Activated CD8-positive, alpha-beta memory T cell treated with anti-CD3 and anti-CD28 coated beads, Interleukin-2, amount 10 ng/mL, durations not matched to agents 7 days and 5 days (primary cell): ENCODE data around the gene ZGPAT. TPM values are rescaled to one million over a fixed set of nuclear protein-coding genes. Genes with fewer than 3 reads are reported as not detected.
A peak's percentile ranks its signal among the peaks of the same experiment; 100 is the strongest.

Experiments
- ATAC-seq: fragments of 150-1000 bp; cut with Tn5 transposase; one replicate; pipeline ENCODE4 v1.10.0; 2021; ENCODE audit warnings: moderate library complexity
- CTCF ChIA-PET: fragments of 350-600 bp; sonication (Branson Sonifier 250); formaldehyde crosslinking; loops from one replicate; lab custom pipeline; 2021; ENCODE audit warnings: antibody characterized with exemption; lab: Charles Lee
- DNase-seq: peaks from one replicate; pipeline ENCODE4 v3.0.0-alpha.2; 2020
- H3K27ac Mint-ChIP-seq: one replicate; pipeline ENCODE4 v1.8.0; 2021; ENCODE audit warnings: mild to moderate bottlenecking, mixed read lengths
- H3K27me3 Mint-ChIP-seq: one replicate; pipeline ENCODE4 v1.8.0; 2021; ENCODE audit warnings: mixed read lengths
- H3K36me3 Mint-ChIP-seq: one replicate; pipeline ENCODE4 v1.8.0; 2021; ENCODE audit warnings: mild to moderate bottlenecking, mixed read lengths
- H3K4me1 Mint-ChIP-seq: one replicate; pipeline ENCODE4 v1.8.0; 2021; ENCODE audit warnings: mixed read lengths
- H3K4me3 Mint-ChIP-seq: one replicate; pipeline ENCODE4 v1.8.0; 2021; ENCODE audit warnings: mild to moderate bottlenecking, moderate library complexity, mixed read lengths
- H3K9me3 Mint-ChIP-seq: one replicate; pipeline ENCODE4 v1.8.0; 2022; ENCODE audit warnings: low read depth, mixed read lengths
- total RNA-seq, 2 experiments: library from RNA; stranded (reverse); gene quantifications; one replicate each; pipeline ENCODE4 v1.2.3, GENCODE V29; 2021

The ZGPAT gene
- total RNA-seq, 2 experiments from 2014 or later, result 38.8 to 54.6 TPM

GRCh38 chr20:63740070-63740626, 32.3 kb downstream of the ZGPAT start:
- CTCF ChIA-PET, result interaction anchor here (0.6 to 3.3 kb wide), 8 partner anchors 10 to 124 kb away, joined by 3 to 25 read pairs (median 3); partner anchors contain the start of genes ARFRP1, TPD52L2 and ZGPAT
- peak; percentile 18 for ATAC-seq
- no peaks in the 10 kb centered on the region for H3K36me3 Mint-ChIP-seq
- H3K4me3 Mint-ChIP-seq, result peak overlapping the region; percentile 61
- peaks cover 21% of the 10 kb centered on the region for H3K4me1 Mint-ChIP-seq
- no peak overlapping the region for H3K27ac Mint-ChIP-seq
- H3K27me3 Mint-ChIP-seq, result no peaks in the 10 kb centered on the region
- H3K9me3 Mint-ChIP-seq, result no peaks in the 10 kb centered on the region
- DNase-seq, result peak; percentile 66

DNA sequence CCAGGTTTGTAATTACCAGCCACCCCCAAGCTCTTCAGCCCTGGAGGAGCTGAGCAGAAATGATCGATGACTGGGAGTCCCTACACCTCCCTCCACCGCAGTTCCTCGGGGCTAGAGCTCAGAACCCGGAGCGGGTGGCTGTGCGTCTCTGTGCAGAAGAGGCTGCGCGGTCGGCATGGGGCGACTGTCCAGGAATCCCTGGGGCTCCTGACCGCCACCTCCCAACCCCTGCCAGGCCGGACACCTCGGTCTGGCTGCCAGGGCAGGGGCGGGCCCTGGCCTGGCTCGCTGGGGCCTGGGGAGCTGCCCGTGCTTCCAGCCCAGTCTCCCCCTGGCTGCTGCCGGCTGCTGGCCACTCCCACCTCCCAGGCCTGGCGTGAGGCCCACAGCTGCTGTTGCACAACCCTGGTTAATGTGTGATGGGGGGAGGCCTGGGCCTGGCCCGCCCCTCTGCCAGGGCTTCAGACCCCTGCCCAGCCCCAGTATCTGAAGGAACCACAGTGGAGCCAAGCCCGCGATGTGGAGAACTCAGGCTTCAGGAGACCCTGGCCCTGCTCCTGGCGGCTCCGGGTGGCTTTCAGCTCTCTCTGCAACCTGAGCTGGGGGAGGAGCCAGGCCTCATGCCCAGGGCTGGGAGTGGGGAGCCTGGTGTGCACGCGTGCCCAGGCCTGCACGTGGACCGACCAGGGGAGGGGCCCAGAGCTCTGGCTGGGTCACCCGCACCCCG, 33.0 kb downstream of the ZGPAT start:
- Mint-ChIP-seq H3K4me3 (peak overlapping the region; percentile 61), H3K9me3 (no peaks in the 10 kb centered on the region), H3K36me3 (no peaks in the 10 kb centered on the region), H3K4me1 (peaks cover 16% of the 10 kb centered on the region), H3K27me3 (no peaks in the 10 kb centered on the region), H3K27ac (no peak overlapping the region)
- CTCF ChIA-PET, result interaction anchor here (0.6 to 3.3 kb wide), 8 partner anchors 10 to 124 kb away, joined by 3 to 25 read pairs (median 3); partner anchors contain the start of genes ARFRP1, TPD52L2 and ZGPAT
- ATAC-seq (peak; percentile 10), DNase-seq (peak; percentile 71)

DNA sequence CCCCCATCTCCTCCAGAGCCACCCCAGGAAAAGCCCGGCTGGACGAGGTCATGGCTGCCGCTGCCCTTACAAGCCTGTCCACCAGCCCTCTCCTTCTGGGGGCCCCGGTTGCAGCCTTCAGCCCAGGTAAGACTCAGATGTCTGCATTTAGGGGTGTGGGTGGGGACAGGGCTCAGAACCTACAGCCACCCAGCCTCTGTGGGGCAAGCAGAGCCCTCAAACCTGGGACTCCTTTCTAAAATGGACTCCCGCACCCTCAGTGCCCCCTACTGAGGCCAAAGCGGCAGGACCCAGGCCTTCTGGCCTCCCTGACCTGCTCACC, 33.5 kb downstream of the ZGPAT start:
- DNase-seq (no peak), ATAC-seq (no peak)
- H3K9me3 Mint-ChIP-seq, result no peaks in the 10 kb centered on the region
- H3K27me3 Mint-ChIP-seq, result no peaks in the 10 kb centered on the region
- no peak overlapping the region for H3K4me3 Mint-ChIP-seq
- no peak overlapping the region for H3K27ac Mint-ChIP-seq
- CTCF ChIA-PET, result interaction anchor here (1.0 to 3.3 kb wide), 4 partner anchors 9 to 34 kb away, joined by 3 to 25 read pairs (median 11); partner anchors contain the start of genes ARFRP1 and ZGPAT
- H3K4me1 Mint-ChIP-seq, result peaks cover 11% of the 10 kb centered on the region
- H3K36me3 Mint-ChIP-seq, result no peaks in the 10 kb centered on the region

DNA sequence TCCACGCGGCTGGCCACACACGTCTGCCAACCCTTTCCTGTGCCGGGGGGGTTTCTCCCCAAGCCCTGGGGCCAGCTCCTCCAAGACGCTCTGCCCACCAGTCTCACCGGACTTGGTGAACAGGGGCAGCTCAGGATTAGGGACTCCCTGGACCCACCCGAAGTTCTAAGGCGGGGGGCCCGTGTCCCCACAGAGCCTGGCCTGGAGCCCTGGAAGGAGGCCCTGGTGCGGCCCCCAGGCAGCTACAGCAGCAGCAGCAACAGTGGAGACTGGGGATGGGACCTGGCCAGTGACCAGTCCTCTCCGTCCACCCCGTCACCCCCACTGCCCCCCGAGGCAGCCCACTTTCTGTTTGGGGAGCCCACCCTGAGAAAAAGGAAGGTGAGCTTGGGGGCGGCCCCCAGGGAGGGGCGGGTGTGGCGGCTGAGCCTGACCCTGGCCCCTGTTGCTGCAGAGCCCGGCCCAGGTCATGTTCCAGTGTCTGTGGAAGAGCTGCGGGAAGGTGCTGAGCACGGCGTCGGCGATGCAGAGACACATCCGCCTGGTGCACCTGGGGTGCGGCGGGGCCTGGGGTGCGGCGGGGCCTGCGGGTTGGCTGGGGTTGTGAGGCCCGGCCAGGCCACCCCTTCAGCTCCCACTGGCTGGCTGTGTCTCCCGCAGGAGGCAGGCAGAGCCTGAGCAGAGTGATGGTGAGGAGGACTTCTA, 34.0 kb downstream of the ZGPAT start:
- Mint-ChIP-seq H3K36me3 (no peaks in the 10 kb centered on the region), H3K4me1 (peaks cover 6% of the 10 kb centered on the region), H3K27me3 (no peaks in the 10 kb centered on the region), H3K4me3 (no peak overlapping the region), H3K9me3 (no peaks in the 10 kb centered on the region), H3K27ac (no peak overlapping the region)
- DNase-seq (peak; percentile 40), ATAC-seq (no peak)
- CTCF ChIA-PET, result interaction anchor here (0.6 to 3.3 kb wide), 3 partner anchors 9 to 204 kb away, joined by 3 to 25 read pairs (median 18); partner anchors contain the start of genes ARFRP1, PTK6 and ZGPAT

- H3K4me1 Mint-ChIP-seq, result peaks cover 3% of the 10 kb centered on the region
- H3K36me3 Mint-ChIP-seq, result no peaks in the 10 kb centered on the region
- no peaks in the 10 kb centered on the region for H3K9me3 Mint-ChIP-seq
- H3K4me3 Mint-ChIP-seq, result no peak overlapping the region
- H3K27ac Mint-ChIP-seq, result no peak overlapping the region
- H3K27me3 Mint-ChIP-seq, result no peaks in the 10 kb centered on the region
- no peak for DNase-seq
- ATAC-seq, result no peak
- CTCF ChIA-PET, result interaction anchor here (0.6 to 3.3 kb wide), 3 partner anchors 8 to 205 kb away, joined by 3 to 25 read pairs (median 18); partner anchors contain the start of genes ARFRP1, PTK6 and ZGPAT
Measured at GRCh38 chr20:63742381-63743024, 34.7 kb downstream of the ZGPAT start.

- H3K9me3 Mint-ChIP-seq, result no peaks in the 10 kb centered on the region
- no peak overlapping the region for H3K27ac Mint-ChIP-seq
- no peaks in the 10 kb centered on the region for H3K27me3 Mint-ChIP-seq
- no peak overlapping the region for H3K4me3 Mint-ChIP-seq
- H3K4me1 Mint-ChIP-seq, result peaks cover 2% of the 10 kb centered on the region
- CTCF ChIA-PET, result interaction anchor here (1.1 to 3.3 kb wide), 3 partner anchors 7 to 206 kb away, joined by 3 to 25 read pairs (median 18); partner anchors contain the start of genes ARFRP1 and ZGPAT
- ATAC-seq (no peak), DNase-seq (no peak)
- H3K36me3 Mint-ChIP-seq, result no peaks in the 10 kb centered on the region
Measured at GRCh38 chr20:63743210-63743970, 35.6 kb downstream of the ZGPAT start.

DNA sequence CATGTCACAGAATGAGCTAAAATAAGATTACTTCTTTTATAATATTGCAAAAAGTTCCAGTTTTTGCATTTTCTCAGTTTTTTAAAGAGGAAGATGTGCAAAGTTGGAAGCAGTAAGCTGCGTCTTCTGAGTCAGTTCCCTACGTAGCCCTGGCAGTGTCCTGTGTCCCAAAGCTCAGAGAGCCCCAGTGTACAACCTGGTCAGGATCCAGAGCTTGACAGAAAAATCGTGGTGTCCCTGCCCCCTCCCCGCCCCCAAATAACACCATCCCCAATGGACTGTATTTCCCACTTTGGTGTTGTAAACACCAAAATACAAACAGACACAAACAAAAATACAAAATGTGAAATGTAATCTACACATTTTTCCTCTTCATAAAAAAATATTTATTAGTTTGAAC, 36.3 kb downstream of the ZGPAT start:
- ATAC-seq, result no peak
- Mint-ChIP-seq H3K9me3 (no peaks in the 10 kb centered on the region), H3K27me3 (no peaks in the 10 kb centered on the region), H3K4me3 (no peak overlapping the region), H3K4me1 (no peaks in the 10 kb centered on the region), H3K36me3 (no peaks in the 10 kb centered on the region), H3K27ac (no peak overlapping the region)
- no peak for DNase-seq
- CTCF ChIA-PET, result interaction anchor here (1.1 kb wide), 1 partner anchor 206 kb away, joined by 3 read pairs; no protein-coding TSS in a partner anchor

- Mint-ChIP-seq H3K9me3 (no peaks in the 10 kb centered on the region), H3K27ac (no peak overlapping the region), H3K36me3 (no peaks in the 10 kb centered on the region), H3K4me3 (no peak overlapping the region), H3K27me3 (no peaks in the 10 kb centered on the region), H3K4me1 (peaks cover 2% of the 10 kb centered on the region)
- no peak for DNase-seq
- CTCF ChIA-PET, result no interaction called here
- no peak for ATAC-seq
Measured at GRCh38 chr20:63744574-63745423, 37.0 kb downstream of the ZGPAT start.

- ATAC-seq (no peak), DNase-seq (no peak)
- no peak overlapping the region for H3K4me3 Mint-ChIP-seq
- H3K36me3 Mint-ChIP-seq, result no peaks in the 10 kb centered on the region
- H3K27me3 Mint-ChIP-seq, result no peaks in the 10 kb centered on the region
- CTCF ChIA-PET, result no interaction called here
- no peak overlapping the region for H3K27ac Mint-ChIP-seq
- H3K4me1 Mint-ChIP-seq, result peaks cover 6% of the 10 kb centered on the region
- H3K9me3 Mint-ChIP-seq, result no peaks in the 10 kb centered on the region
Measured at GRCh38 chr20:63745424-63745805, 37.6 kb downstream of the ZGPAT start.

DNA sequence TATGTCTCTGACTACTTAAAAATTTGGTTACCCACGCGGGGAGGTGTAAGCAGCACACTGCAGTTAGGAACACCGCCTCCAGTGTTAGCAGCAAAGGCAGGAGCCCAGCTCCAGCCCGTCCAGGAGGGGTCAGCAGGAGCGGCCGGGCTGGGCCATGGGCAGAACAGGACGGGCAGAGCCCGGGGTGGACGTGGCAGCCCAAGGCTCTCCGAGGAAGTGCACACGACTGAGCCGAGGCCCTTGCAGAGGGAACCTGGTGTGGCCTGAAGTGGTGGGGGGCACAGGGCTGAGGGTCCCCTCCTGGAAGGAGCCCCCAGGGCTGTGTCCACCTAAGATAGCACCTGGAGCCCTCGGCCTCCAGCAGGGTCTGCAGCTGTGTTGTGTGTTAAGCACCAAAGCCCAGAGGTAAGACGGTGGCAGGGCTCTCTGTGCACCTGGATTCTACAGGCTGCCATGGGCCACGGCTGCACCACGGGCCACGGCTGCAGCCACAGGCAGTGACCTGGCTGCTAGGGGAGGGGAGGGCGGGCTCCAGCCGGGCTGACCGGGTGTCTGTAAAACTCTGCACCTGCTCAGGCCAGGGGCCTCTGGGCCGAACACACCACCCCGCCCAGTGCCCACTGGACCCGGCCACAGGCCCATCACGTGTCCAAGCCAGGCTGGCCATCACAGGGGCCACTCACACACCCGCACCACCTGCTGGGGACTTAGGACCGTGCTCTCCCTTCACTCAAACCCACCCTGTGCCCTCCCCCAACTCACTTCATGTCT, 38.3 kb downstream of the ZGPAT start:
- no peaks in the 10 kb centered on the region for H3K36me3 Mint-ChIP-seq
- no peaks in the 10 kb centered on the region for H3K9me3 Mint-ChIP-seq
- H3K4me1 Mint-ChIP-seq, result peaks cover 13% of the 10 kb centered on the region
- no peak overlapping the region for H3K27ac Mint-ChIP-seq
- DNase-seq (no peak), ATAC-seq (no peak)
- H3K27me3 Mint-ChIP-seq, result no peaks in the 10 kb centered on the region
- CTCF ChIA-PET, result no interaction called here
- no peak overlapping the region for H3K4me3 Mint-ChIP-seq

DNA sequence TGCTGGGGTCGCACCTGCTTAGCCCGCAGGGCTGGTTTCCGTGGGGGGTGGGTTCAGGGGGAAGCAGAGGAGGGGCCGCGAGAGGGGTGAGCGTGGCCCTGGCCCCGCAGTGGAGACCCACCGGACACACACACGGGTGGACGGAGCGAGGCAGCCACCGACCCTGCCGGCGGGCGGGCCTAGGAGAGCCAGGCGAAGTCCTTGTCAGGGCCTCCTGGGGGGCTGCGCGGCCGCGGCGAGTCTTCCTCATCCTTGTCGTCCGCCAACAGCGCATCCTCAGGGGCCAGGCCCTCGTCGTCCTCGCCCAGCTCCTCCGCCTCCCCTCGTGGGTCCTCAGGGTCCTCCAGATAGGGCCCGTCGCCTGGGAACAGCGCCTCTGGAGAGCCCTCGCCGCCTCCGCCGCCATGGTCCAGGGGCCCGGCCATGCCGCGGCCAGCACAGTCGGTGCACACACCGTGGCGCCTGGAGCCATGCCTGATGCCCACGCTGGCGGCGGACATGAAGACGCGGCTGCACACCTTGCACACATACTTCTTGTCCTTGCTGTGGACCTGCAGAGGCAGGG, 39.0 kb downstream of the ZGPAT start:
- no peaks in the 10 kb centered on the region for H3K36me3 Mint-ChIP-seq
- peaks cover 15% of the 10 kb centered on the region for H3K4me1 Mint-ChIP-seq
- H3K27ac Mint-ChIP-seq, result no peak overlapping the region
- CTCF ChIA-PET, result no interaction called here
- H3K27me3 Mint-ChIP-seq, result no peaks in the 10 kb centered on the region
- H3K4me3 Mint-ChIP-seq, result no peak overlapping the region
- no peaks in the 10 kb centered on the region for H3K9me3 Mint-ChIP-seq
- ATAC-seq (no peak), DNase-seq (no peak)
